Activated B cell treated with CpG ODN at 0.5 μM for 24 hours (primary cell): ENCODE results near the gene CAMTA1. TPM values are rescaled to one million over a fixed set of nuclear protein-coding genes. Genes with fewer than 3 reads are reported as not detected.

Experiments
- ATAC-seq: fragments of 200-7000 bp; cut with Tn5 transposase; one replicate; pipeline ENCODE4 v1.10.0; 2021; ENCODE audit warnings: low read depth, mild to moderate bottlenecking, moderate library complexity
- CTCF ChIA-PET: fragments of 350-600 bp; sonication (Branson Sonifier 250); formaldehyde crosslinking; loops from one replicate; lab custom pipeline; 2021; ENCODE audit warnings: antibody characterized with exemption; lab: Charles Lee
- POLR2A ChIA-PET: fragments of 350-600 bp; sonication (Branson Sonifier 250); formaldehyde crosslinking; loops from one replicate; lab custom pipeline; 2021; ENCODE audit warnings: antibody characterized with exemption; lab: Charles Lee
- DNase-seq: peaks from one replicate; pipeline ENCODE4 v3.0.0; 2022
- H3K27ac Mint-ChIP-seq: one replicate; pipeline ENCODE4 v1.8.0; 2020; ENCODE audit warnings: mixed read lengths
- H3K27me3 Mint-ChIP-seq: one replicate; pipeline ENCODE4 v1.8.0; 2021; ENCODE audit warnings: mixed read lengths
- H3K36me3 Mint-ChIP-seq: one replicate; pipeline ENCODE4 v1.8.0; 2021; ENCODE audit warnings: low read depth, mixed read lengths
- H3K4me1 Mint-ChIP-seq: one replicate; pipeline ENCODE4 v1.8.0; 2021; ENCODE audit warnings: mixed read lengths
- H3K4me3 Mint-ChIP-seq: one replicate; pipeline ENCODE4 v1.8.0; 2020; ENCODE audit warnings: mild to moderate bottlenecking, mixed read lengths
- H3K9me3 Mint-ChIP-seq: one replicate; pipeline ENCODE4 v1.8.0; 2020; ENCODE audit warnings: mixed read lengths
- CTCF ChIP-seq: fragments of 200-600 bp; IDR thresholded peaks from one replicate; pipeline ENCODE4 v1.8.0; 2022; ENCODE audit warnings: antibody characterized with exemption, mild to moderate bottlenecking
- intact Hi-C: fragments of 100-400 bp; cut with micrococcal nuclease; formaldehyde crosslinking; loops from one replicate; pipeline ENCODE4 v1.15.1; 2024
- total RNA-seq: library from RNA; stranded (reverse); gene quantifications from 2 replicates; pipeline ENCODE4 v1.2.3, GENCODE V29; 2022

The CAMTA1 gene
- total RNA-seq, 1 donor from 2014 or later, result 49.8 TPM

GRCh38 chr1:7026169-7026568 is 240.9 kb downstream of the CAMTA1 start:
- Mint-ChIP-seq H3K36me3 (no peaks in the 10 kb centered on the region), H3K27me3 (peaks cover 10% of the 10 kb centered on the region), H3K9me3 (no peaks in the 10 kb centered on the region), H3K27ac (no peak overlapping the region), H3K4me1 (no peaks in the 10 kb centered on the region), H3K4me3 (no peak overlapping the region)
- ChIA-PET CTCF (no interaction called here), POLR2A (no interaction called here)
- no peak for TF ChIP-seq CTCF
- ATAC-seq (no peak), DNase-seq (no peak)
- intact Hi-C loops, result no loop called here

- peaks cover 6% of the 10 kb centered on the region for H3K27me3 Mint-ChIP-seq
- H3K4me3 Mint-ChIP-seq, result no peak overlapping the region
- ChIA-PET CTCF (no interaction called here), POLR2A (no interaction called here)
- H3K9me3 Mint-ChIP-seq, result peaks cover 13% of the 10 kb centered on the region
- no peak overlapping the region for H3K27ac Mint-ChIP-seq
- intact Hi-C loops, result no loop called here
- no peaks in the 10 kb centered on the region for H3K36me3 Mint-ChIP-seq
- ATAC-seq, result no peak
- H3K4me1 Mint-ChIP-seq, result no peaks in the 10 kb centered on the region
- TF ChIP-seq CTCF, result no peak
- no peak for DNase-seq
These were observed 247.7 kb downstream of the CAMTA1 start for GRCh38 chr1:7032992-7033391.

- Mint-ChIP-seq H3K27ac (no peak overlapping the region), H3K27me3 (peaks cover 6% of the 10 kb centered on the region), H3K36me3 (no peaks in the 10 kb centered on the region), H3K9me3 (peaks cover 13% of the 10 kb centered on the region), H3K4me3 (no peak overlapping the region), H3K4me1 (no peaks in the 10 kb centered on the region)
- intact Hi-C loops, result no loop called here
- no peak for TF ChIP-seq CTCF
- CTCF ChIA-PET, result no interaction called here
- no peak for ATAC-seq
- DNase-seq, result no peak
- POLR2A ChIA-PET, result no interaction called here
These were observed 251.1 kb downstream of the CAMTA1 start for GRCh38 chr1:7036386-7036785.

- CTCF ChIA-PET, result no interaction called here
- DNase-seq (no peak), ATAC-seq (no peak)
- Mint-ChIP-seq H3K9me3 (no peaks in the 10 kb centered on the region), H3K36me3 (no peaks in the 10 kb centered on the region), H3K4me3 (no peak overlapping the region), H3K4me1 (no peaks in the 10 kb centered on the region), H3K27me3 (peaks cover 6% of the 10 kb centered on the region), H3K27ac (no peak overlapping the region)
- POLR2A ChIA-PET, result no interaction called here
- intact Hi-C loops, result no loop called here
- no peak for TF ChIP-seq CTCF
These were observed 254.5 kb downstream of the CAMTA1 start for GRCh38 chr1:7039590-7040220.

GRCh38 chr1:7040969-7041695 is 255.9 kb downstream of the CAMTA1 start:
- POLR2A ChIA-PET, result no interaction called here
- no peak for DNase-seq
- H3K4me1 Mint-ChIP-seq, result no peaks in the 10 kb centered on the region
- no peak for ATAC-seq
- no peak overlapping the region for H3K4me3 Mint-ChIP-seq
- no peaks in the 10 kb centered on the region for H3K36me3 Mint-ChIP-seq
- CTCF ChIA-PET, result no interaction called here
- H3K27ac Mint-ChIP-seq, result no peak overlapping the region
- H3K27me3 Mint-ChIP-seq, result peaks cover 6% of the 10 kb centered on the region
- intact Hi-C loops, result no loop called here
- H3K9me3 Mint-ChIP-seq, result no peaks in the 10 kb centered on the region
- TF ChIP-seq CTCF, result no peak
